ENCODE results near the gene GPATCH2.
"Not testable (repeated sequence)": the region's sequence is repeated elsewhere in the genome, so short reads cannot be mapped to it uniquely, and the experiment has no call there.

DNA sequence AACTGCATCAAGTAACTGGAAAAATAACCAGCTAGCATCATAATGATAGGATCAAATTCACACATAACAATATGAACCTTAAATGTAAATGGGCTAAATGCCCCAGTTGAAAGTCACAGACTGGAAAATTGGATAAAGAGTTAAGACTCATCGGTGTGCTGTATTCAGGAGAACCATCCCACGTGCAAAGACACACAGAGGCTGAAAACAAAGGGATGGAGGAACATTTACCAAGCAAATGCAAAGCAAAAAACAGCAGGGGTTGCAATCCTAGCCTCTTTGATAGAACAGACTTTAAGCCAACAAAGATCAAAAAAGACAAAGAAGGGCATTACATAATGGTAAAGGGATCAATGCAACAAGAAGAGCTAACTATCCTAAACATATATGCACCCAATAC, 249.1 kb downstream of the GPATCH2 start:
- TF ChIP-seq, protein P1, sequence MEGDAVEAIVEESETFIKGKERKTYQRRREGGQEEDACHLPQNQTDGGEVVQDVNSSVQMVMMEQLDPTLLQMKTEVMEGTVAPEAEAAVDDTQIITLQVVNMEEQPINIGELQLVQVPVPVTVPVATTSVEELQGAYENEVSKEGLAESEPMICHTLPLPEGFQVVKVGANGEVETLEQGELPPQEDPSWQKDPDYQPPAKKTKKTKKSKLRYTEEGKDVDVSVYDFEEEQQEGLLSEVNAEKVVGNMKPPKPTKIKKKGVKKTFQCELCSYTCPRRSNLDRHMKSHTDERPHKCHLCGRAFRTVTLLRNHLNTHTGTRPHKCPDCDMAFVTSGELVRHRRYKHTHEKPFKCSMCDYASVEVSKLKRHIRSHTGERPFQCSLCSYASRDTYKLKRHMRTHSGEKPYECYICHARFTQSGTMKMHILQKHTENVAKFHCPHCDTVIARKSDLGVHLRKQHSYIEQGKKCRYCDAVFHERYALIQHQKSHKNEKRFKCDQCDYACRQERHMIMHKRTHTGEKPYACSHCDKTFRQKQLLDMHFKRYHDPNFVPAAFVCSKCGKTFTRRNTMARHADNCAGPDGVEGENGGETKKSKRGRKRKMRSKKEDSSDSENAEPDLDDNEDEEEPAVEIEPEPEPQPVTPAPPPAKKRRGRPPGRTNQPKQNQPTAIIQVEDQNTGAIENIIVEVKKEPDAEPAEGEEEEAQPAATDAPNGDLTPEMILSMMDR (conservative IDR thresholded peaks at IDR 0.05; ENCODE audit: low read depth, low read length), result not testable (repeated sequence)
- not testable (repeated sequence) for TF ChIP-seq EZH2phosphoT487 (IDR thresholded peaks at IDR 0.05; ENCODE audit: borderline replicate concordance, low read length)
